Measurements from ENCODE around the gene GOLGA6L10.

DNA sequence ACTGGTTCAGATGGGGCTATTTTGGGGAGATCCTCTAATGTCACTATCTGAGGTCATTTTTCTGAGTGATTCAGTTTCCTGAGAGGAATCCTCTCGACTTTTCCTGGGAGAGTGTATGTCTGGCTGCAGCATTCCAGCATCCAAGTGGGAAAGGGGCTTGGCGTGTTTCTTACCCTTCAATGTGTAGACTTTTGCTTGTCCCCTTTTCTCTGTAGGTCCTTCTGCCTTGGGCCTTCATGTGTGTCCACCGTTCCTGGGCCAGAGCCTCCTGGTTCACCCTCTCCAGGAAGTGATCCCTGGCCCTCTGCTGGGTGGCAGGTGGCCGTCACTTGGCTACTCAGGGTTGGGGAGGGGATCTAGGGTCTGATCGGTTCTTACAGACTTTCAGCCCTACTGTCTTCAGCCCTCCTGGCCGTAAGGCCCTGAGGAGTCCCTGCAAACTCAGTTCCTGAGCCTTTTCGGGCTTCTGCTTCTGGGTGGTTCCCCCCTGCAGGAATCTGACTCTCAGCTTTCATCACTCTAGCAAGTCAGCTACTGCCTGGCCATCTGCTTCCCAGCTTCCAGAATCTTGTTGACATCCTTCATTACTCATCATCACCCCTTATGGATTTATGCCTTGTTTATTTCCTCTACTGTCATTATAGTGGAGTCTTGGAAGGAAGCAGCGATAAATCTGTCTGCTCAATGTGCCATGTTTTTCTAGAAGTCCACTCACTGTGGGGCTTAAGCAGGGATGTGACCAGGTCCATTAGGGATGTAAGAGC is 36.5 kb downstream of the GOLGA6L10 start:
- TF ChIP-seq YY1 (IDR thresholded peaks at IDR 0.05; ENCODE audit: insufficient read depth, insufficient read length) (no peak), ZNF274 (IDR thresholded peaks at IDR 0.05; ENCODE audit: low read depth, low read length) (no peak)

All from NT2/D1 (cell line).